Tibial nerve (tissue), 4 donors: ENCODE measurements around the gene LSM5. TPM values are rescaled to one million over a fixed set of nuclear protein-coding genes. Genes with fewer than 3 reads are reported as not detected.
"Not testable (repeated sequence)": the region's sequence is repeated elsewhere in the genome, so short reads cannot be mapped to it uniquely, and the experiment has no call there.

Experiments
- DNase-seq, 2 donors: peaks; one replicate each; pipeline ENCODE4 v3.0.0-alpha.2; 2019; ENCODE audit warnings: low spot score in 2 of 2
- H3K27ac ChIP-seq, 4 donors: fragments of 200-600 bp; sonication (generic) in 3 of 4; one replicate each; pipeline ENCODE4 v1.5.1; 2017 to 2019; ENCODE audit warnings: mild to moderate bottlenecking in 1 of 4
- H3K27me3 ChIP-seq, 2 donors: fragments of 200-600 bp; sonication (generic) in 1 of 2; one replicate each; pipeline versions ENCODE4 v1.5.1 to v1.6.0; 2017 to 2019
- H3K36me3 ChIP-seq, 3 donors: fragments of 200-600 bp; sonication (generic); one replicate each; pipeline ENCODE4 v1.5.1; 2018 to 2019
- H3K4me1 ChIP-seq, 4 donors: fragments of 200-600 bp; sonication (generic) in 3 of 4; one replicate each; pipeline ENCODE4 v1.5.1; 2017 to 2019
- H3K4me3 ChIP-seq, 4 donors: fragments of 200-600 bp; sonication (generic) in 3 of 4; one replicate each; pipeline ENCODE4 v1.5.1; 2017 to 2019; ENCODE audit warnings: mild to moderate bottlenecking in 1 of 4, moderate library complexity in 1 of 4
- H3K9me3 ChIP-seq, 4 donors: fragments of 200-600 bp; sonication (generic) in 3 of 4; one replicate each; pipeline ENCODE4 v1.5.1; 2017 to 2019
- EP300 ChIP-seq, 2 donors: sonication (generic); formaldehyde crosslinking; IDR thresholded peaks; one replicate each; pipeline ENCODE4 v1.6.1; 2017; ENCODE audit warnings: antibody characterized with exemption in 2 of 2, mild to moderate bottlenecking in 1 of 2
- POLR2A ChIP-seq, 2 donors: fragments of 450-650 bp; IDR thresholded peaks; one replicate each; pipeline ENCODE4 v1.6.1; 2017; ENCODE audit warnings: antibody characterized with exemption in 2 of 2, mild to moderate bottlenecking in 2 of 2, moderate library complexity in 2 of 2
- WGBS, 2 donors: methylation state at CpG; one replicate each; pipeline ENCODE4 v1.1.5; 2018; 5-methylcytosine and 5-hydroxymethylcytosine counted together
- total RNA-seq, 4 donors: library from RNA; depleted of rRNA; stranded (reverse); fragments of >200 nt; gene quantifications; one replicate each; pipeline ENCODE4 v1.1.0, GENCODE V29; 2016
- TF ChIP-seq, protein P1 (sequence below), 5 experiments: fragments of 200-600 bp in 3 of 5; fragments of 450-650 bp in 2 of 5; sonication (generic) in 3 of 5; IDR thresholded peaks; one replicate each; pipeline ENCODE4 v1.5.1; 2016 to 2019; ENCODE audit warnings: antibody characterized with exemption in 5 of 5, mild to moderate bottlenecking in 3 of 5, moderate library complexity in 2 of 5

LSM5 gene
- total RNA-seq, 4 donors from 2014 or later, result 9.9 to 32.8 (median 15.7) TPM

DNA sequence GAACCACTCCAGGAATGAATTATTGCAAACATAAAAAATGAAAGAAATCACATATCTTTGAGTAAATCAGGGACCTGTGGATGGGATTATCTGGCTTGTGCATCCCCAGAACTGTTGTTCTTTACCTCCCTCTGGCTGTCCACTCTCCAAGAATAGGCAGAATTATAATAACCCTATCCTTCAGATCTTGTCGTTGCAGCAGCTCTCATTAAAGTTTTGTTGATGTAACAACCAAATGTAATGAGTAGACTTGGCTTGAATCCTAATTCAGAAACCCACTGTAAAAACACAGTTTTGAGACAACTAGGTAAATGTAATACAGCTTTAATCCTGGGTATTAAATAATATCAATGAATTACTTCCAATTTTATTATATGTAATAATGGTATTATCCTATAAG lies 16.2 kb downstream of the LSM5 start:
- Histone ChIP-seq H3K27me3 (no peaks in the 10 kb centered on the region), H3K4me3 (no peak overlapping the region), H3K9me3 (no peaks in the 10 kb centered on the region), H3K4me1 (no peaks in the 10 kb centered on the region), H3K36me3 (no peaks in the 10 kb centered on the region), H3K27ac (no peak overlapping the region)
- no peak for DNase-seq
- TF ChIP-seq POLR2A (IDR thresholded peaks at IDR 0.05) (no peak), EP300 (IDR thresholded peaks at IDR 0.05) (no peak)
- TF ChIP-seq, protein P1, sequence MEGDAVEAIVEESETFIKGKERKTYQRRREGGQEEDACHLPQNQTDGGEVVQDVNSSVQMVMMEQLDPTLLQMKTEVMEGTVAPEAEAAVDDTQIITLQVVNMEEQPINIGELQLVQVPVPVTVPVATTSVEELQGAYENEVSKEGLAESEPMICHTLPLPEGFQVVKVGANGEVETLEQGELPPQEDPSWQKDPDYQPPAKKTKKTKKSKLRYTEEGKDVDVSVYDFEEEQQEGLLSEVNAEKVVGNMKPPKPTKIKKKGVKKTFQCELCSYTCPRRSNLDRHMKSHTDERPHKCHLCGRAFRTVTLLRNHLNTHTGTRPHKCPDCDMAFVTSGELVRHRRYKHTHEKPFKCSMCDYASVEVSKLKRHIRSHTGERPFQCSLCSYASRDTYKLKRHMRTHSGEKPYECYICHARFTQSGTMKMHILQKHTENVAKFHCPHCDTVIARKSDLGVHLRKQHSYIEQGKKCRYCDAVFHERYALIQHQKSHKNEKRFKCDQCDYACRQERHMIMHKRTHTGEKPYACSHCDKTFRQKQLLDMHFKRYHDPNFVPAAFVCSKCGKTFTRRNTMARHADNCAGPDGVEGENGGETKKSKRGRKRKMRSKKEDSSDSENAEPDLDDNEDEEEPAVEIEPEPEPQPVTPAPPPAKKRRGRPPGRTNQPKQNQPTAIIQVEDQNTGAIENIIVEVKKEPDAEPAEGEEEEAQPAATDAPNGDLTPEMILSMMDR (IDR thresholded peaks at IDR 0.05), result no peak
- WGBS, 2 donors, result 62 to 67% methylated on average over 1 of the region's 1 CpG

DNA sequence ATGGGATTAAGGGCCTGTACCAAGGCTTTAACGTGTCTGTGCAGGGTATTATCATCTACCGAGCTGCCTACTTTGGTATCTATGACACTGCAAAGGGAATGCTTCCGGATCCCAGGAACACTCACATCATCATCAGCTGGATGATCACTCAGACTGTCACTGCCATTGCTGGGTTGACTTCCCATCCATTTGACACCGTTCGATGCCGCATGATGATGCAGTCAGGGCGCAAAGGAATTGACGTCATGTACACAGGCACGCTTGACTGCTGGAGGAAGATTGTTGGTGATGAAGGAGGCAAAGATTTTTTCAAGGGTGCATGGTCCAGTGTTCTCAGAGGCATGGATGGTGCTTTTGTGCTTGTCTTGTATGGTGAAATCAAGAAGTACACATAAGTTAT lies 18.2 kb downstream of the LSM5 start:
- Histone ChIP-seq H3K4me1 (no peaks in the 10 kb centered on the region), H3K36me3 (no peaks in the 10 kb centered on the region), H3K9me3 (no peaks in the 10 kb centered on the region), H3K27me3 (no peaks in the 10 kb centered on the region), H3K27ac (no peak overlapping the region), H3K4me3 (no peak overlapping the region)
- TF ChIP-seq, protein P1 (IDR thresholded peaks at IDR 0.05), result no peak
- TF ChIP-seq POLR2A (IDR thresholded peaks at IDR 0.05), result no peak
- TF ChIP-seq EP300 (IDR thresholded peaks at IDR 0.05), result no peak
- DNase-seq, result no peak
- WGBS, 2 donors, result 86 to 91% methylated on average over 9 of the region's 9 CpGs

DNA sequence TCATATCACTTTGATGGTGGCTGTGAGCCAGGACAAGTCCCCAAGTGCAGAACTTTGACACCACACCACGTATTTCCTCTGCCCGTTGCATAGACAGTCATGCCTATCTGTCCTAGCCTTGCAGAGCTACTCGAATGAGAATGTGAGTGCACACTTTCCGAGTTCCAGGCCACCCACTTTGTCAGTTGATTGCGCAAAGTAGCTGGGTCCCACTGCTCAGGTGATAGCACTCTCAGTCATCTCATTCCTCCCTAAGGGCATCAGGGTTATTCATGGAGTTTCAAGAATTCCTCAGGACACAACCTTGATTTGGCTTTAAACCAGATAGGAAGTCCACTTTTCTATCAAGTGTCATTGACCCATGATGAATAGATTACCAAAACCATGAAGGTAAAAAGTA lies 19.3 kb downstream of the LSM5 start:
- no peak overlapping the region for H3K4me3 ChIP-seq
- H3K27ac ChIP-seq, result no peak overlapping the region
- TF ChIP-seq EP300 (IDR thresholded peaks at IDR 0.05), result no peak
- TF ChIP-seq POLR2A (IDR thresholded peaks at IDR 0.05), result no peak
- TF ChIP-seq, protein P1 (IDR thresholded peaks at IDR 0.05), result no peak
- H3K27me3 ChIP-seq, result no peaks in the 10 kb centered on the region
- no peaks in the 10 kb centered on the region for H3K36me3 ChIP-seq
- WGBS, 2 donors, result 76 to 78% methylated on average over 5 of the region's 5 CpGs
- DNase-seq, result no peak
- no peaks in the 10 kb centered on the region for H3K9me3 ChIP-seq
- H3K4me1 ChIP-seq, result no peaks in the 10 kb centered on the region

DNA sequence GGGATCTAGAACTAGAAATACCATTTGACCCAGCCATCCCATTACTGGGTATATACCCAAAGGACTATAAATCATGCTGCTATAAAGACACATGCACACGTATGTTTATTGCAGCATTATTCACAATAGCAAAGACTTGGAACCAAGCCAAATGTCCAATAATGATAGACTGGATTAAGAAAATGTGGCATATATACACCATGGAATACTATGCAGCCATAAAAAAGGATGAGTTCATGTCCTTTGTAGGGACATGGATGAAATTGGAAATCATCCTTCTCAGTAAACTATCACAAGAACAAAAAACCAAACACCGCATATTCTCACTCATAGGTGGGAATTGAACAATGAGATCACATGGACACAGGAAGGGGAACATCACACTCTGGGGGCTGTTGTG lies 20.2 kb downstream of the LSM5 start:
- H3K36me3 ChIP-seq, DNase-seq, H3K27ac ChIP-seq, H3K4me3 ChIP-seq, H3K9me3 ChIP-seq, H3K27me3 ChIP-seq, H3K4me1 ChIP-seq: not testable (repeated sequence)
- WGBS, 2 donors, result 53 to 90% methylated on average over 1 of the region's 2 CpGs

DNA sequence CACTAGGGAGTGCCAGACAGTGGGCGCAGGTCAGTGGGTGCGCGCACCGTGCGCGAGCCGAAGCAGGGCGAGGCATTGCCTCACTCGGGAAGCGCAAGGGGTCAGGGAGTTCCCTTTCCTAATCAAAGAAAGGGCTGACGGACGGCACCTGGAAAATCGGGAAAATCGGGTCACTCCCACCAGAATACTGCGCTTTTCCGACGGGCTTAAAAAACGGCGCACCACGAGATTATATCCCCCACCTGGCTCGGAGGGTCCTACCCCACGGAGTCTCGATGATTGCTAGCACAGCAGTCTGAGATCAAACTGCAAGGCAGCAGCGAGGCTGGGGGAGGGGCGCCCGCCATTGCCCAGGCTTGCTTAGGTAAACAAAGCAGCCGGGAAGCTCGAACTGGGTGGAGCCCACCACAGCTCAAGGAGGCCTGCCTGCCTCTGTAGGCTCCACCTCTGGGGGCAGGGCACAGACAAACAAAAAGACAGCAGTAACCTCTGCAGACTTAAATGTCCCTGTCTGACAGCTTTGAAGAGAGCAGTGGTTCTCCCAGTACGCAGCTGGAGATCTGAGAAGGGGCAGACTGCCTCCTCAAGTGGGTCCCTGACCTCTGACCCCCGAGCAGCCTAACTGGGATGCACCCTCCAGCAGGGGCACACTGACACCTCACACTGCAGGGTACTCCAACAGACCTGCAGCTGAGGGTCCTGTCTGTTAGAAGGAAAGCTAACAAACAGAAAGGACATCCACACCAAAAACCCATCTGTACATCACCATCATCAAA lies 25.4 kb downstream of the LSM5 start:
- H3K4me1 ChIP-seq, H3K9me3 ChIP-seq, H3K27me3 ChIP-seq, H3K36me3 ChIP-seq, DNase-seq, H3K4me3 ChIP-seq, H3K27ac ChIP-seq: not testable (repeated sequence)
- WGBS, 2 donors, result 76 to 83% methylated on average over 10 to 26 of the region's 30 CpGs

DNA sequence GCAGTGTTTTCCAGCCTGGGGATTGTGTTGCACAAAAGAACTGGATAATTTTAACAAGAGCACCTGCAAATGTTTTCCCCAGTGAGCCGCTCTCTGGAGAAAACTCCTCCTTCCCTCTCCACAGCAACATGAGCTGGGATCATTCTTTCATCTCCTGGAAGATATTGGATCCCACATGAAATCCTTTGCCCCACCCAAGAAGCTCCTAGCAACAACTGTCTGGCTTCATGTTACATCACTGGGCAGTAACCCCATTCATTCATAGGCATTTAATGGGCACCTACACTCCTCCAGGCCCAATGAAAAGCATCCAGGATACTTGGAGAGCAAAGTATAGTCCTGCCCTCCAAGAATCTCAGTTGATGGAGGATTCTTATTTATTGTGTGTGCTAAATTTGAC lies 27.2 kb downstream of the LSM5 start:
- no peak for DNase-seq
- Histone ChIP-seq H3K9me3 (no peaks in the 10 kb centered on the region), H3K4me1 (no peaks in the 10 kb centered on the region), H3K27me3 (no peaks in the 10 kb centered on the region), H3K27ac (no peak overlapping the region), H3K4me3 (no peak overlapping the region), H3K36me3 (no peaks in the 10 kb centered on the region)
- 82 to 85% methylated on average over 1 of the region's 1 CpG for WGBS, 2 donors
- TF ChIP-seq POLR2A (IDR thresholded peaks at IDR 0.05) (no peak), EP300 (IDR thresholded peaks at IDR 0.05) (no peak)
- TF ChIP-seq, protein P1 (IDR thresholded peaks at IDR 0.05), result no peak
